ENCODE data around the gene ROBO2. TPM values are rescaled to one million over a fixed set of nuclear protein-coding genes. Genes with fewer than 3 reads are reported as not detected.

ROBO2 gene
- total and polyA plus RNA-seq, 10 donors = 0.41 to 14.8 (median 5.2) TPM

- peaks cover 0 to 7% (median 0%) of the 10 kb centered on the region in 8 donors for H3K9me3 ChIP-seq
- TF ChIP-seq POLR2A (IDR thresholded peaks at IDR 0.05) (no peak), POLR2AphosphoS5 (IDR thresholded peaks at IDR 0.05) (no peak)
- TF ChIP-seq, protein P1, sequence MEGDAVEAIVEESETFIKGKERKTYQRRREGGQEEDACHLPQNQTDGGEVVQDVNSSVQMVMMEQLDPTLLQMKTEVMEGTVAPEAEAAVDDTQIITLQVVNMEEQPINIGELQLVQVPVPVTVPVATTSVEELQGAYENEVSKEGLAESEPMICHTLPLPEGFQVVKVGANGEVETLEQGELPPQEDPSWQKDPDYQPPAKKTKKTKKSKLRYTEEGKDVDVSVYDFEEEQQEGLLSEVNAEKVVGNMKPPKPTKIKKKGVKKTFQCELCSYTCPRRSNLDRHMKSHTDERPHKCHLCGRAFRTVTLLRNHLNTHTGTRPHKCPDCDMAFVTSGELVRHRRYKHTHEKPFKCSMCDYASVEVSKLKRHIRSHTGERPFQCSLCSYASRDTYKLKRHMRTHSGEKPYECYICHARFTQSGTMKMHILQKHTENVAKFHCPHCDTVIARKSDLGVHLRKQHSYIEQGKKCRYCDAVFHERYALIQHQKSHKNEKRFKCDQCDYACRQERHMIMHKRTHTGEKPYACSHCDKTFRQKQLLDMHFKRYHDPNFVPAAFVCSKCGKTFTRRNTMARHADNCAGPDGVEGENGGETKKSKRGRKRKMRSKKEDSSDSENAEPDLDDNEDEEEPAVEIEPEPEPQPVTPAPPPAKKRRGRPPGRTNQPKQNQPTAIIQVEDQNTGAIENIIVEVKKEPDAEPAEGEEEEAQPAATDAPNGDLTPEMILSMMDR (IDR thresholded peaks at IDR 0.05 in 8 of 11, conservative IDR thresholded peaks at IDR 0.05 in 3 of 11) = no peak
- 78 to 85% (median 82%) methylated on average over 8 of the region's 8 CpGs for whole genome bisulfite sequencing, 5 donors
- DNase-seq = no peak
- intact Hi-C loops (cut with DNase I; ENCODE audit: low total_unique reads) = no loop called here
- no peaks in the 10 kb centered on the region for H3K4me1 ChIP-seq
- no peak overlapping the region for H3K27ac ChIP-seq
- H3K4me3 ChIP-seq = no peak overlapping the region
- H3K36me3 ChIP-seq = no peaks in the 10 kb centered on the region
- no peaks in the 10 kb centered on the region for H3K27me3 ChIP-seq (replicated peaks in 1 of 7)
Observed at GRCh38 chr3:77207753-77208152, 167.9 kb downstream of the ROBO2 start.

DNA sequence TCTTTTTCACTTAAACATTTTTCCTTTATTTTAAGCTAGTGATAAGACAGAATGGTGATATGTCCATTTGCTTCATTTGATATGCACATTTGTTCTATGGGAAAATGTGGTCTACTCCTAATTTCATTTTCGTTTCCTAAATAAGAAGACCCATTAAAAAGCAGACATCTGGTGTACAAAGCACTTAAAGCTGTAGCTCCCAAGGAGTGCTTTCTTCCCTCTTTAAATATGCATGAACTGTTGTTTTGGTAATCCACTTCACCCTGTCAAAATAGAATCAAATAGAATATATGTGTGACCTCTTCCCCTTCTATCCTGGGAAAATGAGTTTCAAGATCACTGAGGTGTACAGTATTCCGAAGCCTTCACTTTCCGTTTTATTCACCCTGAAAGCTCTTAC, 182.8 kb downstream of the ROBO2 start:
- no peak overlapping the region for H3K27ac ChIP-seq
- DNase-seq = no peak
- intact Hi-C loops (cut with DNase I; ENCODE audit: low total_unique reads) = no loop called here
- H3K4me1 ChIP-seq = no peaks in the 10 kb centered on the region
- peak overlapping the region in 2 of 8 donors; percentile 5 to 10 for H3K4me3 ChIP-seq
- no peaks in the 10 kb centered on the region for H3K9me3 ChIP-seq
- 61 to 75% (median 65%) methylated on average over 3 of the region's 3 CpGs for WGBS, 5 donors
- no peaks in the 10 kb centered on the region for H3K36me3 ChIP-seq
- no peak for TF ChIP-seq POLR2A (IDR thresholded peaks at IDR 0.05)
- H3K27me3 ChIP-seq (replicated peaks in 1 of 7) = no peaks in the 10 kb centered on the region

DNA sequence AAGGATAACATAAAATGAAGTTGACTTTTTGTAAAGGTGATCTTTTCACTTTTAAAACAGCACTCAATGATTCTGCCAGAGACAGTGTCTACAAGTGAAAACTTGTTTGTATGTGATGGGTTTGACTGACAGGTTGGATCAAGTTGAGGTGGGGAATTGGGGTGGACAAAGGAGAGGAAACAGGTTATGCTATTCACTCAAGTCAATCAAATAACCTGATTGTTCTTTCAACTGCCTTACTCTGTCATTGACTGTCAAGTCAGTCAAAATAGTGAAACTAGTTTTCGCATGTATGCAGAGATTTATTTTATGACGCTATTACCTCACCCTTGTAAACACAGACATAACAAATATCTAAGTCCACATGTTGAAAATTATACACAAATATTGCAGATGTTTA, 187.7 kb downstream of the ROBO2 start:
- Histone ChIP-seq H3K27ac (no peak overlapping the region), H3K4me3 (no peak overlapping the region), H3K9me3 (no peaks in the 10 kb centered on the region), H3K36me3 (no peaks in the 10 kb centered on the region), H3K4me1 (no peaks in the 10 kb centered on the region), H3K27me3 (replicated peaks in 1 of 7) (no peaks in the 10 kb centered on the region)
- intact Hi-C loops (cut with DNase I; ENCODE audit: low total_unique reads) = no loop called here
- TF ChIP-seq POLR2A (IDR thresholded peaks at IDR 0.05) (no peak), POLR2AphosphoS5 (IDR thresholded peaks at IDR 0.05) (no peak)
- TF ChIP-seq, protein P1 (IDR thresholded peaks at IDR 0.05 in 8 of 11, conservative IDR thresholded peaks at IDR 0.05 in 3 of 11) = no peak
- WGBS, 5 donors = 90 to 94% (median 93%) methylated on average over 2 of the region's 2 CpGs
- no peak for DNase-seq

- no peak for DNase-seq
- intact Hi-C loops (cut with DNase I; ENCODE audit: low total_unique reads) = no loop called here
- H3K4me3 ChIP-seq = no peak overlapping the region
- H3K9me3 ChIP-seq = no peaks in the 10 kb centered on the region
- no peak overlapping the region for H3K27ac ChIP-seq
- no peaks in the 10 kb centered on the region for H3K4me1 ChIP-seq
- no peaks in the 10 kb centered on the region for H3K36me3 ChIP-seq
- no peak for TF ChIP-seq POLR2AphosphoS5 (IDR thresholded peaks at IDR 0.05)
- TF ChIP-seq, protein P1 (IDR thresholded peaks at IDR 0.05 in 8 of 11, conservative IDR thresholded peaks at IDR 0.05 in 3 of 11) = no peak
- no peak for TF ChIP-seq POLR2A (IDR thresholded peaks at IDR 0.05)
- no peaks in the 10 kb centered on the region for H3K27me3 ChIP-seq (replicated peaks in 1 of 7)
- WGBS, 5 donors = 90 to 98% (median 96%) methylated on average over 2 of the region's 2 CpGs
Observed at GRCh38 chr3:77232557-77232956, 192.7 kb downstream of the ROBO2 start.

DNA sequence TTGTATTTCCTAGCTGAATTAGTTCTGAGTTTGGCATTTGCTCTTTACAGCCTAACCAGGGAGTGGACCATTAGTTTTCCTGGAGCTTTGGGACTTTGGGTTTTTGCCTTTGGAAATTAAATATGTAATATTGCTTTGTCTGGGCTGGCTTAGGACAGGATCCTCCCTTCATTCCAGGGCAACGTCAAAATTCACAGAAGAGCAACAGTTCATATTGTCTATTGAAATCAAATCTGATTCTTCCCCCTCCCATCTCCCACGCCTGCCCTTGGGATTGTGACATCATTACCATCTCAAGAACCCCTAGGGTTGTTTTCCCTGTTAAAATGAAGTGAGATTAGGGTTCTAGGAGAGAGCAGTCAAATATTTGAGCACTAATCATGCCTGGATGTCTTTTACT, 194.1 kb downstream of the ROBO2 start:
- WGBS, 5 donors = 59 to 82% (median 67%) methylated on average over 2 of the region's 2 CpGs

More for the DNA sequence above, 194.1 kb downstream of the ROBO2 start:
- Histone ChIP-seq H3K36me3 (no peaks in the 10 kb centered on the region), H3K27ac (no peak overlapping the region), H3K4me3 (no peak overlapping the region), H3K9me3 (peaks cover 0 to under 1% (median 0%) of the 10 kb centered on the region in 8 donors), H3K4me1 (no peaks in the 10 kb centered on the region), H3K27me3 (replicated peaks in 1 of 7) (no peaks in the 10 kb centered on the region)
- intact Hi-C loops (cut with DNase I; ENCODE audit: low total_unique reads) = no loop called here
- no peak for DNase-seq
- TF ChIP-seq POLR2AphosphoS5 (IDR thresholded peaks at IDR 0.05) (no peak), POLR2A (IDR thresholded peaks at IDR 0.05) (no peak)
- TF ChIP-seq, protein P1 (IDR thresholded peaks at IDR 0.05 in 8 of 11, conservative IDR thresholded peaks at IDR 0.05 in 3 of 11) = no peak
